Mucosa of descending colon (tissue), 3 donors: Measurements from ENCODE around the gene HK3. TPM values are rescaled to one million over a fixed set of nuclear protein-coding genes. Genes with fewer than 3 reads are reported as not detected.

Experiments
- ATAC-seq: fragments of 200-7000 bp; cut with Tn5 transposase; one replicate; pipeline ENCODE4 v1.9.1; 2020; ENCODE audit warnings: mild to moderate bottlenecking, moderate library complexity
- DNase-seq, 3 donors: peaks; one replicate each; pipeline ENCODE4 v3.0.0-alpha.2; 2020
- H3K36me3 ChIP-seq: fragments of 200-600 bp; one replicate; pipeline ENCODE4 v1.8.0; 2021; ENCODE audit warnings: low read depth, mild to moderate bottlenecking
- H3K4me1 ChIP-seq: fragments of 200-600 bp; one replicate; pipeline ENCODE4 v1.8.0; 2021; ENCODE audit warnings: low read depth, mild to moderate bottlenecking
- H3K4me3 ChIP-seq: fragments of 200-600 bp; one replicate; pipeline ENCODE4 v1.8.0; 2021; ENCODE audit warnings: mild to moderate bottlenecking
- H3K9me3 ChIP-seq: fragments of 200-600 bp; one replicate; pipeline ENCODE4 v1.8.0; 2021; ENCODE audit warnings: mild to moderate bottlenecking
- CTCF ChIP-seq: fragments of 200-600 bp; IDR thresholded peaks from one replicate; pipeline ENCODE4 v1.8.0; 2022; ENCODE audit warnings: antibody characterized with exemption, mild to moderate bottlenecking
- intact Hi-C, 2 donors: fragments of 100-400 bp; cut with DNase I in 1 of 2; cut with micrococcal nuclease in 1 of 2; formaldehyde crosslinking; loops; one replicate each; pipeline versions ENCODE4 v1.11.0 to v1.11.1; 2022; cut with DNase I, micrococcal nuclease
- total RNA-seq, 3 donors: library from RNA; stranded (reverse); fragmentation: NEBNext Ultra II Directional in 2 of 3; extraction: Animal tissue kit (Norgen Biotek cat#: 25700) in 2 of 3; gene quantifications; one replicate each; pipeline versions ENCODE4 v1.2.1 to v1.2.4, GENCODE V29; 2021 to 2023
- donor health status: DM: no; HTN: no; CAD: no; lungs with moderate emphysema.
- donor health status: DM: no; HTN: no; CAD: no.
- donor health status: DM: no; HTN: yes; CAD: no.

Gene HK3
- total RNA-seq, 3 donors from 2014 or later, result 2.4 to 12.8 (median 7.7) TPM

GRCh38 chr5:176897263-176897662 is 1.9 kb downstream of the HK3 start:
- TF ChIP-seq CTCF, result no peak
- Histone ChIP-seq H3K4me3 (no peak overlapping the region), H3K4me1 (no peaks in the 10 kb centered on the region), H3K9me3 (no peaks in the 10 kb centered on the region), H3K36me3 (no peaks in the 10 kb centered on the region)
- ATAC-seq, result no peak
- intact Hi-C loops, result no loop called here
- no peak for DNase-seq

- TF ChIP-seq CTCF, result no peak
- intact Hi-C loops, result no loop called here
- no peaks in the 10 kb centered on the region for H3K9me3 ChIP-seq
- ATAC-seq, result no peak
- H3K4me1 ChIP-seq, result no peaks in the 10 kb centered on the region
- H3K36me3 ChIP-seq, result no peaks in the 10 kb centered on the region
- no peak for DNase-seq
- H3K4me3 ChIP-seq, result no peak overlapping the region
These were observed 3.3 kb downstream of the HK3 start for GRCh38 chr5:176895831-176896230.

GRCh38 chr5:176894298-176894697 is 4.8 kb downstream of the HK3 start:
- Histone ChIP-seq H3K4me3 (no peak overlapping the region), H3K4me1 (no peaks in the 10 kb centered on the region), H3K36me3 (no peaks in the 10 kb centered on the region), H3K9me3 (no peaks in the 10 kb centered on the region)
- intact Hi-C loops, result no loop called here
- ATAC-seq (no peak), DNase-seq (no peak)
- no peak for TF ChIP-seq CTCF

- H3K36me3 ChIP-seq, result no peaks in the 10 kb centered on the region
- intact Hi-C loops, result no loop called here
- no peaks in the 10 kb centered on the region for H3K4me1 ChIP-seq
- no peak for TF ChIP-seq CTCF
- ATAC-seq (no peak), DNase-seq (no peak)
- H3K4me3 ChIP-seq, result no peak overlapping the region
- H3K9me3 ChIP-seq, result no peaks in the 10 kb centered on the region
These were observed 6.5 kb downstream of the HK3 start for GRCh38 chr5:176892663-176893062.

GRCh38 chr5:176891331-176891958 is 7.7 kb downstream of the HK3 start:
- DNase-seq, result no peak
- Histone ChIP-seq H3K4me1 (no peaks in the 10 kb centered on the region), H3K9me3 (no peaks in the 10 kb centered on the region), H3K36me3 (no peaks in the 10 kb centered on the region), H3K4me3 (no peak overlapping the region)
- intact Hi-C loops, result no loop called here
- no peak for TF ChIP-seq CTCF
- no peak for ATAC-seq
